SK-N-MC (cell line): ENCODE results near the gene RBKS.

Source experiments
- EZH2 ChIP-seq: fragments of 200-600 bp; sonication (generic); IDR thresholded peaks from one replicate; pipeline ENCODE4 v1.6.1; 2017; ENCODE audit warnings: antibody characterized with exemption
- FOXP2 ChIP-seq: optimal IDR thresholded peaks from 2 replicates; pipeline ENCODE3; 2011; ENCODE audit warnings: mild to moderate bottlenecking, moderate library complexity; ENCODE audit not compliant: insufficient read depth; ENCODE audit errors: extremely low read length, control extremely low read depth

GRCh38 chr2:27849558-27850205 is 40.5 kb downstream of the RBKS start:
- TF ChIP-seq EZH2 (no peak), FOXP2 (no peak)
